ENCODE measurements around the gene FHAD1. TPM values are rescaled to one million over a fixed set of nuclear protein-coding genes. Genes with fewer than 3 reads are reported as not detected.

The FHAD1 gene
- total RNA-seq, 1 donor = 0.10 TPM

Other genes with a start within 250 kb of the FHAD1 start
- gene TMEM51, start 93.5 kb upstream of the FHAD1 start, total RNA-seq = 1.0 TPM
- 201 TPM for gene EFHD2, start 162.7 kb downstream of the FHAD1 start, total RNA-seq
- 0.84 TPM for gene CTRC, start 191.2 kb downstream of the FHAD1 start, total RNA-seq
- gene CELA2A, start 209.5 kb downstream of the FHAD1 start, total RNA-seq = not detected
- not detected for gene CELA2B, start 228.9 kb downstream of the FHAD1 start, total RNA-seq

Measured in mononuclear cell (primary cell).